NCI-H446 (cell line): ENCODE measurements around the gene SMYD3.

Experiments used
- DNase-seq, 2 experiments: peaks; one replicate each; lab custom pipeline; 2025; lab: John Stamatoyannopoulos, UW

SMYD3 gene

GRCh38 chr1:246146804-246147523 lies 360.1 kb downstream of the SMYD3 start:
- DNase-seq = peak in 1 of 2 experiments; percentile 47

GRCh38 chr1:246145900-246146299 lies 361.2 kb downstream of the SMYD3 start:
- no peak for DNase-seq

DNA sequence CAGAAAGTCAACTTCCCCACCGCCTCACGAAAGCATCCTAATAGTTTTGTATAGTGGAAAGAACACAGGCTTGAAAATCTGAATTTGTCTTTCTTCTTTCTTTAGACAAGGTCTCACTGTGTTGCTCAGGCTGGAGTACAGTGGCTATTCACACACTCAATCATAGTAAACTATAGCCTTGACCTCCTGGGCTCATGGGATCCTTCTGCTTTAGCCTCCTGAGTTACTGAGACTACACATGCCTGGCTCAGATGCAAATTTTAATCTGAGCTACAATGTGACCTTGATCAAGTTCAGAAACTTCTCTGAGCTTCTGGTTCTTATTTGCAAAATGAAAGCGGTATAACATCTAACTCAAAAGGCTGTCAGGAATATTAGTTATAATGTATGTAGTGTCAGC lies 362.1 kb downstream of the SMYD3 start:
- no peak for DNase-seq

- no peak for DNase-seq
These were observed 364.7 kb downstream of the SMYD3 start for GRCh38 chr1:246142320-246142893.

DNA sequence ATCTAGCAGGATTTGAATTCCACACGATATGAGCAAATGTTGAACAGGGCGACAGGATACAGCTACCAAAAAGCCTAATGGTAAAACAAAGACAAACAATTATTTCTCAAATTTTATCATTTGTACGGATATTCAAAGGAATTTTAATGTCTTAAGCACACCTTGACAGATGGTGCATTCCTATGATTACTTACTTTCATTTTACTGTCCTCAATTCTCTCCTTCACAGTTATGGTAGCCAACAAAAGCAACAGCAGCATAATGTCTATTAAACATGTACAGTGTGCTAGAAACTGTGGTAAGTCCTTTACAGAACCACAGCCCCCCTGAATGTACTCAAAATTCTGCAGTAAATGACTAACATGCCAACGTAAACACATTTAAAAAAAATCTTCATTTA lies 365.8 kb downstream of the SMYD3 start:
- no peak for DNase-seq

GRCh38 chr1:246139745-246140182 lies 367.3 kb downstream of the SMYD3 start:
- DNase-seq = no peak

DNA sequence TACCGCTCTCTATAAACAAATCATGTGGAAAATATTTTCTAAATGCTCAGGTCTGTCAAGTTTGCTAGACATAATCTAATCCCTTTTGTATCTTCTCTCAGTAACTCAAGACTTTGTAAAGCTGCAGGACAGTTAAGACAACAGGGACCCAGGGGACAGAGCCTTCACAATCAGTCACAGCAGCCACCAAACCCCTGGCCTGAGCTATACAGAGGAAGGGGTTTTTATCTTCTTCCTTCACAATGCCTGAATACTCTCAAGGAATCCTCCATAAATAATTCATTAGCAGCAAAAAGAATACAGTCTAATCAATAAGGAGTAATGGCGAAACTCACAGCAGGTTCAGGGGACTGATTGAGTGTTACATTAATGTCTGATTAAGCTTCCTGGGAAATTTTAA lies 368.3 kb downstream of the SMYD3 start:
- DNase-seq = no peak

DNA sequence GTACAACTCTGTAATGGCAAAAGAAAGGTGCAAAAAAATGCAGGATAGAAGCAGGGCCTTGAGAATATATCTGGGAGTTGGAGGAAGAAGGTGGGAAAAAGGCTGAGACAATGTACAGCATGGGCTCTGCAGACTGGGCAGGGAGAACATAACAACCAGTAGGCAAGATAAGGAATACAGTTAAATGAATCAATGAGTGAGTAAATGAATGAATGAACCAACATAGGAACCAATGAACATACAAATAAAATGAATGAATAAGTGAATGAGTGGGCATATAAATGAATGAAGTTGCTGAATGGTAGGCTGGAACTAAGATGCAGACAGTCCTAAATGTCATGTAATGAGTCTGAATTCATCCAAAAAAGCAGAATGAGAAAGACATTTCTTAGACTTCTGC lies 370.6 kb downstream of the SMYD3 start:
- no peak for DNase-seq

DNA sequence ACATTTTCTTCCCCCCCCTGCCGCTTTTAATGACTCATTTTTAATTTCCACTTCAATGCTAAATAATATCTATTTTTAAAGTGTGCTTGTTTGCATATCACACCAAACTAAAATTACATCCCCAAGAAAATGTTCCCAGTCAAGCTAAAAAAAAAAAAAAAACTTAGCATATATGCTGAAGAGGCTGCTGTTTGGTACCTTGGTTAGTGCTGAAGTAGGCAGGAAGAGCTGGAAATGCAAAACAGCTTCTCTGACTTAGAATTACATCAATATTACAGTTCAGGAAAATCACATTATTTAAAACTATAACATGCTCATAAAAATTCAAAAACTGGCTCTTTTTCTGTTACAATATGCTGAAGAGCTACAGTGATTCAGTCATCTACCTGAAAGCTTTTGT lies 372.3 kb downstream of the SMYD3 start:
- DNase-seq = no peak

DNA sequence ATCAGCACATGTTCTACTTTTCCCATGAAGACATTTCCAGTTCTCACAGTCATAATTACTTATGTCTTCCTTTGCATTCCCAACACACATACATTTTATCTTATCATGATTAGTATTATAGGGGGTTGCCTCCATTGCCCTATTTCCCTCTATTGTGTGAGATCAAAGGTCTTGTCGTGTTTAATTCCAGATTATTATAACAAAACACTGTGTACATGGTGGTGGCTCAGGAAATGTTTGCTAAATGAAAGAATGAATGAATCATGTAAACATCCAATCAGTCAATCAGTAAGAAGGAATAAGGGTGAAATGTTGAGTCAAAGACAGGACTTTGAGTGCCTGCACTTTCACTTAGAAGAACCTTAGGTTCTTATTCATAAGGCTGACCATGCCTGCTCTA lies 376.0 kb downstream of the SMYD3 start:
- DNase-seq = no peak

DNA sequence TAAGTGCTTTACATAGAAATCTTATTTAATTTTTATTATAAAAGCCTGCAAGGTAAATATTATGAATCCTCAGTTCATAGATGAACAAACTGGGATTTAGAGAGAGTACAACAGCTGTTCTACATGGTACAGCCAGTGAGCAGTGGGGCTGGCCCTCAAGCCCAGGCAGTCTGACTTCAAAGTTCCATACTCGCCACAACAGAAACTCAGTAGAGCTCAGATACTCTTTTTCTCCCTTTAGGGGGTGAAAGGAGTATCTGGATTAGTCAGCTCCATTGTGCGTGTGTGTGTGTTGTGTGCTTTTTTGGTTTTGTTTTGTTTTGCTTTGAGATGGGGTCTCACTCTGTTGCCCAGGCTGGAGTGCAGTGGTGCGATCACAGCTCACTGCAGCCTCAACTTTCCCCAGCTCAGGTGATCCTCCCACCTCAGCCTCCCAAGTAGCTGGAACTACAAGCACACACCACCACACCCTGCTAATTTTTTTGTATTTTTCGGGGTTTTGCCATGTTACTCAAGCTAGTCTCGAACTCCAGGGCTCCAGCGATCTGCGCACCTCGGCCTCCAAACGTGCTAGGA lies 378.5 kb downstream of the SMYD3 start:
- no peak for DNase-seq

DNA sequence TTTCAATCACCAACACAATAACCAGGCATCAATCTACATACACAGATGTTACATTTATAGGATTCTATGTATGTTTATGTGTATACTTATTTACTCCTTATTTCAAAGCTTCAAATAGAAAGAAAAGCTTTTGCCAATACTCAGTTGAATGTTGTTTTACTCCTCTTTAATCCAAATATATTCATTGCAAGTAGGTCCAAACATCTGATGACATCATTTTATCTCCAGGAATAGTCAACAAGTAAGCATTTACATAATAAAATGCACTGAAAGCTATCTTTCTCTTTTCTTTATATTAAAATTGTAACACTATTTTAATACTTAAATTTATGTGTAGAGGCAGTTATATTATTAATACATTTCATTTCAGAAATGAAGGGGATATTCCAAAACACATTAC lies 380.5 kb downstream of the SMYD3 start:
- DNase-seq = no peak

DNA sequence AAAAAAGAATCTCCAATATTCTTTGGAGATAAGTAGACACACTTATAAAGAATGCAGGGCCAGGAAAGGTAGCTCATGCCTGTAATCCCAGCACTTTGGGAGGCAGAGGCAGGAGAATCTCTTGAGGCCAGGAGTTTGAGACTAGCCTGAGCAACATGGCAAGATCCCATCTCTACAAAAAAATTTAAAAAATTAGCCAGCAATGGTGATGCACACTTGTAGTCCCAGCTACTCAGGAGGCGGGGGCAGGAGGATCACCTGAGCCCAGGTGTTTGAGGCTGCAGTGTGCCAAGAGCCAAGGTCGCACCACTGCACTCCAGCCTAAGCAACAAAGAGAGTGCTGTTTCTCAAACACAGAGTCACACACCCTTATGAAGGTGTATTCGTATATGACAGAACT lies 385.0 kb downstream of the SMYD3 start:
- no peak for DNase-seq

- no peak for DNase-seq
These were observed 385.5 kb downstream of the SMYD3 start for GRCh38 chr1:246121533-246121932.

DNA sequence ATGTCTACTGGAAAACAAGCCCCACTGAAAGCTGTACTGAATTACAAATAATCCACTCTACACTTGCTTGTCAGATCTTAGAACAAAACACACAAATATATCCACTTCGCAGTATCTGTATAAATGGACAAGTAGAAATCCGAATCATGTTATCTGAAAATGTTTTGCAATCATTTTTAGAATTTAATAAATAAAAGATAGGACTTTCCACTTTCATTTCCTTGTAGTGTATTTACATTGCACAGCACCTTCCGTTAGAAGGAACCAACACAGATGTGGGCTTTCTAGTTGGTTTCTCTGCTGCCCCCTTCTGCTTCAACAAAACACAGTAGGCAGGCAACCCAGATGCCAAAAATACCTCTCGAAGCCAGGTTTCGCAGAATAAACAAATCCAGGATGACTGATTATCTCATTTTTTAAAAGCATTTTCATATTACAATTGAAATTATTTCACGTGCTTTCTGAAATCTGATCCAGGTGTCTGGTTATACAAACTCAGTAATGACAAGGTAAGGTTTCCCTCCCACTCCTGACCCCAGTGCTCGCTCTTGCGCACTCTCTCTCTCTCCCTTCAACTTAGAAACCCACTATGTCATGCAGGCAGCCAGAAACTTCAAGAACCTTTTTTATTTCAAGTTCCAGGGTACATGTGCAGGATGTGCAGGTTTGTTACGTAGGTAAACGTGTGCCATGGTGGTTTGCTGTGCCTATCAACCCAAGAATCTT lies 389.9 kb downstream of the SMYD3 start:
- DNase-seq = no peak

- DNase-seq = no peak
These were observed 392.7 kb downstream of the SMYD3 start for GRCh38 chr1:246114369-246114768.

- DNase-seq = no peak
These were observed 393.5 kb downstream of the SMYD3 start for GRCh38 chr1:246113555-246114095.

GRCh38 chr1:246111570-246111969 lies 395.5 kb downstream of the SMYD3 start:
- DNase-seq = no peak

- no peak for DNase-seq
These were observed 396.5 kb downstream of the SMYD3 start for GRCh38 chr1:246110343-246111219.

- DNase-seq = no peak
These were observed 398.7 kb downstream of the SMYD3 start for GRCh38 chr1:246108278-246108925.
